ENCODE results near the gene RHBDD2. TPM values are rescaled to one million over a fixed set of nuclear protein-coding genes. Genes with fewer than 3 reads are reported as not detected.
A peak's percentile ranks its signal among the peaks of the same experiment; 100 is the strongest.
"Not testable (repeated sequence)": the region's sequence is repeated elsewhere in the genome, so short reads cannot be mapped to it uniquely, and the experiment has no call there.

Gene RHBDD2
- polyA plus RNA-seq, 4 donors: 55.4 to 67.0 (median 58.0) TPM

DNA sequence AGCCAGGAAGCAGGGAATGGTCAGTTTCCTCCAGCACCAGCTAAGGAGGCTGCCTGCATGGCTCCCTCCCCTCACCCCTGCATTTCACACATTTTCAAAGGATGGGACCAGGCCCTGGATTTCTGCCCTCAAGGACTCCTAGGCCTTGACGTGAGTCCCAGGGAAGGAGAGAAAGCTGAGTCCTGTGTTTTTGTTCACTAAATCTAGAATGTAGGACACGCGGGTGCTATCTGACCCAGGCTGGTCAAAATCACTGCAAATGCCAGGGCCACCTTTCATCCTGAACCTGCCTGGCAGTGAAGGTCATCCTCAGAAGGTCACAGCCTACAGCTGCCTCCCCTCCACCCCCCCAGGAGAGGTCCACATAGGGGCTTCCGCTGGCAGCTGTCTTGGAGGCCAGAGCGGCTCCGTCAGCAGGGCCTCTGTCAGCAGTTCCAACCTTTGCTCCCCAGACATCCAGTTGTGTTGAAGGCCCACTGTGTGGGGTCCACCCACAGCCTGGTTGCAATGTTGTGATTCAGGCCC, 18.0 kb downstream of the RHBDD2 start:
- Histone ChIP-seq H3K4me3 (ENCODE audit: low read depth in 1 of 3, low read length in 3 of 3) (no peak overlapping the region), H3K27me3 (ENCODE audit: control insufficient read depth in 3 of 3, insufficient read depth in 3 of 3, low read length in 3 of 3) (no peaks in the 10 kb centered on the region), H3K27ac (ENCODE audit: low read depth in 1 of 3, low read length in 2 of 3) (no peak overlapping the region), H3K9me3 (ENCODE audit: control insufficient read depth in 2 of 2, insufficient read depth in 1 of 2, low read depth in 1 of 2, low read length in 1 of 2) (no peaks in the 10 kb centered on the region), H3K4me1 (ENCODE audit: control insufficient read depth in 3 of 3, insufficient read depth in 2 of 3, low read depth in 1 of 3, low read length in 2 of 3) (no peaks in the 10 kb centered on the region), H3K36me3 (ENCODE audit: control insufficient read depth in 3 of 3, insufficient read depth in 2 of 3, low read depth in 1 of 3, low read length in 3 of 3) (no peaks in the 10 kb centered on the region)
- DNase-seq (peak in 1 of 2 donors; percentile 39), FAIRE-seq (no peak)
- 83 to 91% (median 88%) methylated on average over 6 of the region's 6 CpGs for WGBS, 3 donors

- Histone ChIP-seq H3K9me3 (ENCODE audit: control insufficient read depth in 2 of 2, insufficient read depth in 1 of 2, low read depth in 1 of 2, low read length in 1 of 2) (no peaks in the 10 kb centered on the region), H3K27ac (ENCODE audit: low read depth in 1 of 3, low read length in 2 of 3) (no peak overlapping the region), H3K4me1 (ENCODE audit: control insufficient read depth in 3 of 3, insufficient read depth in 2 of 3, low read depth in 1 of 3, low read length in 2 of 3) (peaks cover 0 to 4% (median 0%) of the 10 kb centered on the region in 3 donors), H3K36me3 (ENCODE audit: control insufficient read depth in 3 of 3, insufficient read depth in 2 of 3, low read depth in 1 of 3, low read length in 3 of 3) (no peaks in the 10 kb centered on the region), H3K27me3 (ENCODE audit: control insufficient read depth in 3 of 3, insufficient read depth in 3 of 3, low read length in 3 of 3) (no peaks in the 10 kb centered on the region), H3K4me3 (ENCODE audit: low read depth in 1 of 3, low read length in 3 of 3) (no peak overlapping the region)
- WGBS, 3 donors: 89 to 90% (median 89%) methylated on average over 9 of the region's 9 CpGs
- FAIRE-seq (no peak), DNase-seq (no peak)
These were observed 21.9 kb downstream of the RHBDD2 start for GRCh38 chr7:75900617-75901315.

- H3K27ac ChIP-seq (ENCODE audit: low read depth in 1 of 3, low read length in 2 of 3): peak overlapping the region in 2 of 3 donors; percentile 45 to 57
- H3K27me3 ChIP-seq (ENCODE audit: control insufficient read depth in 3 of 3, insufficient read depth in 3 of 3, low read length in 3 of 3): no peaks in the 10 kb centered on the region
- no peaks in the 10 kb centered on the region for H3K36me3 ChIP-seq (ENCODE audit: control insufficient read depth in 3 of 3, insufficient read depth in 2 of 3, low read depth in 1 of 3, low read length in 3 of 3)
- FAIRE-seq: no peak
- WGBS, 3 donors: 27 to 33% (median 30%) methylated on average over 17 of the region's 17 CpGs
- H3K4me3 ChIP-seq (ENCODE audit: low read depth in 1 of 3, low read length in 3 of 3): no peak overlapping the region
- DNase-seq: peak; percentile 53 to 89
- H3K4me1 ChIP-seq (ENCODE audit: control insufficient read depth in 3 of 3, insufficient read depth in 2 of 3, low read depth in 1 of 3, low read length in 2 of 3): peaks cover 0 to 21% (median 2%) of the 10 kb centered on the region in 3 donors
- H3K9me3 ChIP-seq (ENCODE audit: control insufficient read depth in 2 of 2, insufficient read depth in 1 of 2, low read depth in 1 of 2, low read length in 1 of 2): no peaks in the 10 kb centered on the region
These were observed 27.2 kb downstream of the RHBDD2 start for GRCh38 chr7:75905785-75906604.

- no peaks in the 10 kb centered on the region for H3K36me3 ChIP-seq (ENCODE audit: control insufficient read depth in 3 of 3, insufficient read depth in 2 of 3, low read depth in 1 of 3, low read length in 3 of 3)
- FAIRE-seq: no peak
- H3K27me3 ChIP-seq (ENCODE audit: control insufficient read depth in 3 of 3, insufficient read depth in 3 of 3, low read length in 3 of 3): no peaks in the 10 kb centered on the region
- H3K9me3 ChIP-seq (ENCODE audit: control insufficient read depth in 2 of 2, insufficient read depth in 1 of 2, low read depth in 1 of 2, low read length in 1 of 2): no peaks in the 10 kb centered on the region
- H3K4me1 ChIP-seq (ENCODE audit: control insufficient read depth in 3 of 3, insufficient read depth in 2 of 3, low read depth in 1 of 3, low read length in 2 of 3): peaks cover 0 to 21% (median 2%) of the 10 kb centered on the region in 3 donors
- H3K4me3 ChIP-seq (ENCODE audit: low read depth in 1 of 3, low read length in 3 of 3): no peak overlapping the region
- H3K27ac ChIP-seq (ENCODE audit: low read depth in 1 of 3, low read length in 2 of 3): peak overlapping the region in 2 of 3 donors; percentile 38 to 66
- DNase-seq: peak; percentile 93 to 96
- WGBS, 3 donors: 23 to 59% (median 39%) methylated on average over 10 of the region's 10 CpGs
These were observed 28.3 kb downstream of the RHBDD2 start for GRCh38 chr7:75906991-75907667.

- not testable (repeated sequence) for H3K9me3 ChIP-seq (ENCODE audit: control insufficient read depth in 2 of 2, insufficient read depth in 1 of 2, low read depth in 1 of 2, low read length in 1 of 2); H3K4me3 ChIP-seq (ENCODE audit: low read depth in 1 of 3, low read length in 3 of 3); DNase-seq; H3K27me3 ChIP-seq (ENCODE audit: control insufficient read depth in 3 of 3, insufficient read depth in 3 of 3, low read length in 3 of 3); FAIRE-seq; H3K36me3 ChIP-seq (ENCODE audit: control insufficient read depth in 3 of 3, insufficient read depth in 2 of 3, low read depth in 1 of 3, low read length in 3 of 3)
- Histone ChIP-seq H3K27ac (ENCODE audit: low read depth in 1 of 3, low read length in 2 of 3) (peak overlapping the region in 2 of 3 donors; percentile 38 to 66), H3K4me1 (ENCODE audit: control insufficient read depth in 3 of 3, insufficient read depth in 2 of 3, low read depth in 1 of 3, low read length in 2 of 3) (peaks cover 0 to 21% (median 2%) of the 10 kb centered on the region in 3 donors)
- 89 to 95% (median 92%) methylated on average over 9 of the region's 9 CpGs for WGBS, 3 donors
These were observed 28.8 kb downstream of the RHBDD2 start for GRCh38 chr7:75907668-75908039.

DNA sequence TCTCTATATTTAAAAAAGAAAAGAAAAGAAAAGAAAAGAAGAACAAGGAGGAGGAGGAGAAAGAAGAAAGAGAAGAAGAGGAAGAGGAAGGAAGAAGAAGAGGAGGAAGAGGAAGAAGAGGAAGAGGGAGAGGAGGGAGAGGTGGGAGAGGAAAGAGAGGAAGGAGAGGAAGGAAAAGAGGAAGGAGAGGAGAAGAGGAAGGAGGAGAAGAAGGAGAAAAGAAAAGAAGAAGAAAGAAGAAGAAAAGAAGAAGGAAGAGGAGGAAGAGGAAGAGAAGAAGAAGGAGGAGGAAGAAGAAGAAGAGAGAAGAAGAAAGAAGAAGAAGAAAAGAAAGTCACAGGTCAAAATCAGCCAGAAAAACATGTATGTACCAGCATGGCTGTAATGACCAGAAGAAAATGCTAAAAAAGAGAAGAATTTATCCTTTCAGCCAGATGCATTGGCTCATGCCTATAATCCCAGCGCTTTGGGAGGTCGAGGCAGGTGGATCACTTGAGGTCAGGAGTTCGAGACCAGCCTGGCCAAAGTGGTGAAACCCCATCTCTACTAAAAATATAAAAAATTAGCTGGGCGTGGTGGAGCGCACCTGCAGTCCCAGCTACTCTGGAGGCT, 30.8 kb downstream of the RHBDD2 start:
- DNase-seq (no peak), FAIRE-seq (no peak)
- no peaks in the 10 kb centered on the region for H3K27me3 ChIP-seq (ENCODE audit: control insufficient read depth in 3 of 3, insufficient read depth in 3 of 3, low read length in 3 of 3)
- WGBS, 3 donors: 84 to 94% (median 92%) methylated on average over 5 of the region's 5 CpGs
- H3K4me1 ChIP-seq (ENCODE audit: control insufficient read depth in 3 of 3, insufficient read depth in 2 of 3, low read depth in 1 of 3, low read length in 2 of 3): peaks cover 0 to 25% (median 2%) of the 10 kb centered on the region in 3 donors
- no peaks in the 10 kb centered on the region for H3K9me3 ChIP-seq (ENCODE audit: control insufficient read depth in 2 of 2, insufficient read depth in 1 of 2, low read depth in 1 of 2, low read length in 1 of 2)
- no peak overlapping the region for H3K4me3 ChIP-seq (ENCODE audit: low read depth in 1 of 3, low read length in 3 of 3)
- no peaks in the 10 kb centered on the region for H3K36me3 ChIP-seq (ENCODE audit: control insufficient read depth in 3 of 3, insufficient read depth in 2 of 3, low read depth in 1 of 3, low read length in 3 of 3)
- H3K27ac ChIP-seq (ENCODE audit: low read depth in 1 of 3, low read length in 2 of 3): no peak overlapping the region

DNA sequence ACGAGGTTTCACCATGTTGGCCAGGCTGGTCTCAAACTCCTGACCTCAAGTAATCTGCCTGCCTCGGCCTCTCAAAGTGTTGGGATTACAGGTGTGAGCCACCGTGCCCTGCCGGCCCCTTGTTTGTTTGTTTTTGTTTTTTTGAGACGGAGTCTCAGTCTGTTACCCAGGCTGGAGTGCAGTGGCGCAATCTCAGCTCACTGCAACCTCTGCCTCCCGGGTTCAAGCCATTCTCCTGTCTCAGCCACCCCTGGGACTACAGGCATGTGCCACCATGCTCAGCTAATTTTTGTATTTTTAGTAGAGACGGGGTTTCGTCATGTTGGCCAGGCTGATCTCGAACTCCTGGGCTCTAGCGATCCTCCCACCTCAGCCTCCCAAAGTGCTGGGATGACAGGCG, 32.4 kb downstream of the RHBDD2 start:
- not testable (repeated sequence) for FAIRE-seq; H3K4me3 ChIP-seq (ENCODE audit: low read depth in 1 of 3, low read length in 3 of 3); H3K36me3 ChIP-seq (ENCODE audit: control insufficient read depth in 3 of 3, insufficient read depth in 2 of 3, low read depth in 1 of 3, low read length in 3 of 3); DNase-seq; H3K27ac ChIP-seq (ENCODE audit: low read depth in 1 of 3, low read length in 2 of 3); H3K9me3 ChIP-seq (ENCODE audit: control insufficient read depth in 2 of 2, insufficient read depth in 1 of 2, low read depth in 1 of 2, low read length in 1 of 2); H3K27me3 ChIP-seq (ENCODE audit: control insufficient read depth in 3 of 3, insufficient read depth in 3 of 3, low read length in 3 of 3)
- 77 to 79% (median 77%) methylated on average over 12 of the region's 12 CpGs for WGBS, 3 donors
- peaks cover 0 to 22% (median 2%) of the 10 kb centered on the region in 3 donors for H3K4me1 ChIP-seq (ENCODE audit: control insufficient read depth in 3 of 3, insufficient read depth in 2 of 3, low read depth in 1 of 3, low read length in 2 of 3)

DNA sequence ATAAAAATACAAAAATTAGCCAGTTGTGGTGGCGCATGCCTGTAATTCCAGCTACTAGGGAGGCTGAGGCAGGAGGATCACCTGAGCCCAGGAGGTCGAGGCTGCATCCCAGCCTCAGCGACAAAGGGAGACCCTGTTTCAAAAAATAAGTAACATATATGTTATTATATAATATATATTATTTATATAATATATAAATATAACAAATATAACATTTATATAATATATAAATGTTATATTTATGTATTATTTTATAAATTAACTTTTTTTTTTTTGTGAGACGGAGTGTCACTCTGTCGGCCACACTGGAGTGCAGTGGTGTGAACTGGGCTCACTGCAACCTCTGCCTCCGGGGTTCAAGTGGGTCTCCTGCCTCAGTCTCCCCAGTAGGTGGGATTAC, 34.6 kb downstream of the RHBDD2 start:
- Histone ChIP-seq H3K4me1 (ENCODE audit: control insufficient read depth in 3 of 3, insufficient read depth in 2 of 3, low read depth in 1 of 3, low read length in 2 of 3) (peaks cover 0 to 11% (median 0%) of the 10 kb centered on the region in 3 donors), H3K27ac (ENCODE audit: low read depth in 1 of 3, low read length in 2 of 3) (no peak overlapping the region), H3K9me3 (ENCODE audit: control insufficient read depth in 2 of 2, insufficient read depth in 1 of 2, low read depth in 1 of 2, low read length in 1 of 2) (no peaks in the 10 kb centered on the region), H3K27me3 (ENCODE audit: control insufficient read depth in 3 of 3, insufficient read depth in 3 of 3, low read length in 3 of 3) (no peaks in the 10 kb centered on the region), H3K4me3 (ENCODE audit: low read depth in 1 of 3, low read length in 3 of 3) (no peak overlapping the region), H3K36me3 (ENCODE audit: control insufficient read depth in 3 of 3, insufficient read depth in 2 of 3, low read depth in 1 of 3, low read length in 3 of 3) (peaks cover 0 to 2% (median 0%) of the 10 kb centered on the region in 3 donors)
- FAIRE-seq (no peak), DNase-seq (no peak)
- 96 to 97% (median 97%) methylated on average over 6 of the region's 6 CpGs for WGBS, 3 donors
